Type B pancreatic cell (in vitro differentiated cells): ENCODE results near the gene EMP2. TPM values are rescaled to one million over a fixed set of nuclear protein-coding genes. Genes with fewer than 3 reads are reported as not detected.

Experiments used
- DNase-seq: peaks from one replicate; pipeline ENCODE4 v3.0.0; 2021; ENCODE audit warnings: mixed read lengths; ENCODE audit not compliant: unreplicated experiment; ENCODE audit errors: extremely low spot score
- H3K27ac Mint-ChIP-seq: 2 replicates; pipeline ENCODE4 v1.8.0; 2021; ENCODE audit warnings: mild to moderate bottlenecking, mixed read lengths
- H3K27me3 Mint-ChIP-seq: 2 replicates; pipeline ENCODE4 v1.8.0; 2021; ENCODE audit warnings: mixed read lengths
- H3K36me3 Mint-ChIP-seq: 2 replicates; pipeline ENCODE4 v1.8.0; 2021; ENCODE audit warnings: mixed read lengths
- H3K4me1 Mint-ChIP-seq: one replicate; pipeline ENCODE4 v1.8.0; 2021; ENCODE audit warnings: mixed read lengths; ENCODE audit not compliant: unreplicated experiment
- H3K4me3 Mint-ChIP-seq: 2 replicates; pipeline ENCODE4 v1.8.0; 2021; ENCODE audit warnings: mild to moderate bottlenecking, mixed read lengths
- H3K9me3 Mint-ChIP-seq: 2 replicates; pipeline ENCODE4 v1.8.0; 2021; ENCODE audit warnings: mixed read lengths
- total RNA-seq: library from RNA; stranded (reverse); gene quantifications from 2 replicates; pipeline ENCODE4 v1.2.1, GENCODE V29; 2021; ENCODE audit warnings: low replicate concordance
- TF ChIP-seq, protein P1 (sequence below): fragments of 200-600 bp; sonication (generic); conservative IDR thresholded peaks from 2 replicates; pipeline ENCODE4 v1.5.0; 2021; ENCODE audit warnings: antibody characterized with exemption, mild to moderate bottlenecking

EMP2 gene
- total RNA-seq, 1 donor from 2014 or later: 36.3 TPM

DNA sequence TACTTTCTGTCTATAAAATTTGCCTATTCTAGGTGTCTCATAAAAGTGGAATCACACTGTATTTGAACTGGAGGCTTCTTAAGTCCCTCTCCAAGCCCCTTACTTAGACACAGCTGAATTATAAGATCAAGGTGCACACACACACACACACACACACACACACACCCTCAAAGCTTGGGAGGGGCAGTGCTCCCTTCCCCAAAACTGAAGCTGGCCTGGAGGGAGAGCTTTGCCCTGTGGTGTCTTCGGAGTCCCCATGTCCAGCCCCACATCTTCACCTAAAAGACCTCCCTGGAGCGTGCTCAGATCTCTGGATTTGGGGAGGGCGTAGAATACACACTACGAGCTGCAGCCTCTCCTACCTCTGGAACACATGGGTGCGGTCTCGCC is 828 bp downstream of the EMP2 start:
- DNase-seq: no peak
- Mint-ChIP-seq H3K27ac (peak overlapping the region; percentile 73), H3K36me3 (no peaks in the 10 kb centered on the region), H3K27me3 (peaks cover 5% of the 10 kb centered on the region), H3K9me3 (no peaks in the 10 kb centered on the region), H3K4me3 (peak overlapping the region; percentile 85), H3K4me1 (peaks cover 44% of the 10 kb centered on the region)
- TF ChIP-seq, protein P1, sequence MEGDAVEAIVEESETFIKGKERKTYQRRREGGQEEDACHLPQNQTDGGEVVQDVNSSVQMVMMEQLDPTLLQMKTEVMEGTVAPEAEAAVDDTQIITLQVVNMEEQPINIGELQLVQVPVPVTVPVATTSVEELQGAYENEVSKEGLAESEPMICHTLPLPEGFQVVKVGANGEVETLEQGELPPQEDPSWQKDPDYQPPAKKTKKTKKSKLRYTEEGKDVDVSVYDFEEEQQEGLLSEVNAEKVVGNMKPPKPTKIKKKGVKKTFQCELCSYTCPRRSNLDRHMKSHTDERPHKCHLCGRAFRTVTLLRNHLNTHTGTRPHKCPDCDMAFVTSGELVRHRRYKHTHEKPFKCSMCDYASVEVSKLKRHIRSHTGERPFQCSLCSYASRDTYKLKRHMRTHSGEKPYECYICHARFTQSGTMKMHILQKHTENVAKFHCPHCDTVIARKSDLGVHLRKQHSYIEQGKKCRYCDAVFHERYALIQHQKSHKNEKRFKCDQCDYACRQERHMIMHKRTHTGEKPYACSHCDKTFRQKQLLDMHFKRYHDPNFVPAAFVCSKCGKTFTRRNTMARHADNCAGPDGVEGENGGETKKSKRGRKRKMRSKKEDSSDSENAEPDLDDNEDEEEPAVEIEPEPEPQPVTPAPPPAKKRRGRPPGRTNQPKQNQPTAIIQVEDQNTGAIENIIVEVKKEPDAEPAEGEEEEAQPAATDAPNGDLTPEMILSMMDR: no peak

DNA sequence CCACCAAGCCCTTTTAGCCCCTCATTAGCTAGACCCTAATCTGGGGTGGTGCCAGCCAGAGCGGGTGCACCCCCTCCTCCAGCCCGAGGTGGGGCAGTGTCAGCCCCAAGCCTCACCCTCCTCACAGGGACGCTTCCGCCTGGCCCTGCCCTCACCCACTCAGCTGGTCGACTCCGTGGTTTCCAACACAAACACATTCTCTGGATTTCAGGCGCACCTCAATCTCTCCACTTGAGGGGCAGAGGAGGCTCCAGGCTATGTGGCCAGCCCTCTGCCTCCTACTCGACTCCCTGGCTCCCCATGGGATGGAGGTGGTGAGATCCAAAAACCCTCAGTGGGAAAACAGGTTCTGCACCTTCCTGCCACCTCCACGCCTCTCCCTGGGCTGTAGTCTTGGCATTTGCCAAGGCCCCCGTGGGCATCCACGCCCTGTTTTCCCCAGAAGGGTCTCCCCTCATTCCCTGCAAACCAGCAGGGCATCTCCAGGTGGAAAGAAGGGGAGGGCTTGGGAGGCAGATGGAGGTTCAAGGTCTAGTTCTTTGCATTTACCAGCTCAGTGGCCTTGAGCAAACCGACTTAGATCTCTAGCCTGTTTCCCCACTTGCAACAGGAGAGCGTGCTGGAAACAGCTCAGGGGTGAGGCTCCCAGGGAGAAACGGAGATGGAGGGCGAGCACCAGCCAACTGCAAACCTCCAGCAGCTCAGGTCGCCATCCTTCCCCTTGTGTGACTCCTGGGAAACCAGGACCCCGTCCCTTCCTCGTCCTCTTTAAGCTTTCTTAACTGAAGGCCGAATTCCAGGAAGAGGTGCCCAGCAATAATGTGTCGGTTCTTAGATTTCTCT is 1.7 kb downstream of the EMP2 start:
- DNase-seq: no peak
- peaks cover 5% of the 10 kb centered on the region for H3K27me3 Mint-ChIP-seq
- peaks cover 44% of the 10 kb centered on the region for H3K4me1 Mint-ChIP-seq
- no peaks in the 10 kb centered on the region for H3K9me3 Mint-ChIP-seq
- peak overlapping the region; percentile 73 for H3K27ac Mint-ChIP-seq
- no peaks in the 10 kb centered on the region for H3K36me3 Mint-ChIP-seq
- peak overlapping the region; percentile 85 for H3K4me3 Mint-ChIP-seq
- TF ChIP-seq, protein P1: no peak

DNA sequence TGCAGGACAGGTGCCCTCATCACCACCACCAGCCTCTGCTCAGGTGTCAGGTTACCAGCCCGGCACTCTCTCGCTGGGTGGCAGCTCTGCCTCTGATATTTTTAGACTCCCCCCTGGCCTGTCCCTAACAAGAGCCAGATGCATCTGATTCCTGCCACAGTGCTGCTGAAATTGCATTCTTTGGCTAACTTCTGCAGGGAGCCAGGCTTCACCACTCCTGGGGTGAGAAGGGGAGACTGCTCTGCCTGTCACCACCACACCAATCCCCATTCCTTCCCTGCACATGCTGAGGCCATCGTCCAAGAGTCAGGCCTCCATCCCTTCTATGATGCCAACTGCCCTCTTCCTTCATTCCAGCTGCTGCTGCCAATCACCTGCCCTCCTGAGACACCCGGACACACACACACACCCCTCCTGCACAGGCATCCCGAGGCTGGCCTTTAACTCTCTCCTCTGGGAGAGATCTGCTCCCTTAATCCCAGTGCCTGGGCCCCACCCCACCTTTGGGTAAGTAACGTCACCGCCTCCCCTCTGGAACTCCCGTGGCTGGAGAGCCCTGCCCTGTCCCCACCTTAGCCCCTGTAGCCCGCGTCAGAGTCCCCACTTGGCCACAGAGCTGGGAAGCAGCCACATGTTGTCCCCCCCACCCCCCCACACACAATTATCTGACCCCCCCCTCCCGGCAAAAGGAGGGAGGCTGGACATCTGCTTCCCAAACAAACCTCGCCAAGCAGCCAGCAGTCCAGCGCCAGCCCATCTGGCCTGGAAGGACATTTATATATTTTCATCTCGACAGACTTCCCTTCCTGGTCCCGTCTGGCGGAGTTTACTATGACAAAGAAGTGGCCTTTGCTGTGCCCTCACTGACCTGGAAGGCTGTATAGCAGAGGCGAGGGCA is 2.8 kb downstream of the EMP2 start:
- Mint-ChIP-seq H3K36me3 (peaks cover 1% of the 10 kb centered on the region), H3K27ac (peak overlapping the region; percentile 73), H3K27me3 (no peaks in the 10 kb centered on the region), H3K4me1 (peaks cover 46% of the 10 kb centered on the region), H3K9me3 (no peaks in the 10 kb centered on the region), H3K4me3 (peak overlapping the region; percentile 85)
- TF ChIP-seq, protein P1: no peak
- no peak for DNase-seq

DNA sequence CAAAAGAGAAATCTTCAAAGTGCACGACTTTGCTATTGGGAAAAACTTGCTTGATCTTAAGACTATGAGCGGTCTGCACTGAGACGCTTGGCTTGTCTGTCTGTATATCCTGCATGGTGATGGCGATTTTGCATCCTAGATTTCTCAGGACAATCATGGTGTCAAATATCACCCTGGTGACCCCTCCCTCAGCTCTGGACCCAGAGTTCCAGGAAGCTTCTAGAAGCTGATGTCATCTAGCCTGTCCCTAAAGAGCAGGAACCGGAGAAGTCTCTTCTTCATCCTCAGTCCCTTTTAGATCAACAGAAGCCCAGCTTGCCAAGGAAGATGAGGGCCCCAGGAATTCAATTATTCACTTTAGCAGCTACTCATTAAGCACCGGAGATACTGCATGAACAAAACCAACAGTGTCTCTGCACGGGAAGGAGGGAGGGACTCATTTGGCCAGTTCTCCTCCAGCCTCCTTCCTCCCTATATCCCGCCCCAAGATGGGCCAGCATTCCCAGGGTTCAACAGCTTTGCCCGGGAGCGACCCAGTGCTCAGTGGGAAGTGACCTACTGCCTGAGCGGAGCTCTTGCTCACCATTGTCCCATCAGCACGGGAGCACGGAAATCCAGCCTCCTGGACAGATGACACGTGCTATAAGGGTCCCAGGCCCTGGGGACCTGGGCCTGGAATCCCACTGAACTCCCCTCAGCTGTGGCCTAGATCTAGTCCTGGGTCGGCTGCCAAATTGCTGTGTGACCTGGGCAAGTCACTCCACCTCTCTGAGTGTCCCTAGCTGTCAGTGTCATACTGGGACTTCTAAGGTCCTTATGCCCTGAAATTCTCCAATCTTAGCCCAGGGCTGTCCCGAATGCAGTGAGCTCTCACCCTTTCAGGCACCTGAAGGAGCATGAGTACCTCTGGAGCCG is 3.8 kb downstream of the EMP2 start:
- Mint-ChIP-seq H3K4me1 (peaks cover 49% of the 10 kb centered on the region), H3K4me3 (peak overlapping the region; percentile 85), H3K36me3 (peaks cover 4% of the 10 kb centered on the region), H3K27ac (peak overlapping the region; percentile 41), H3K9me3 (no peaks in the 10 kb centered on the region), H3K27me3 (no peaks in the 10 kb centered on the region)
- TF ChIP-seq, protein P1: no peak
- DNase-seq: no peak
